Measurements from ENCODE around the gene PRDM16. TPM values are rescaled to one million over a fixed set of nuclear protein-coding genes. Genes with fewer than 3 reads are reported as not detected.

PRDM16 gene
- total RNA-seq, 2 donors from 2014 or later: 0.79 to 6.1 TPM

DNA sequence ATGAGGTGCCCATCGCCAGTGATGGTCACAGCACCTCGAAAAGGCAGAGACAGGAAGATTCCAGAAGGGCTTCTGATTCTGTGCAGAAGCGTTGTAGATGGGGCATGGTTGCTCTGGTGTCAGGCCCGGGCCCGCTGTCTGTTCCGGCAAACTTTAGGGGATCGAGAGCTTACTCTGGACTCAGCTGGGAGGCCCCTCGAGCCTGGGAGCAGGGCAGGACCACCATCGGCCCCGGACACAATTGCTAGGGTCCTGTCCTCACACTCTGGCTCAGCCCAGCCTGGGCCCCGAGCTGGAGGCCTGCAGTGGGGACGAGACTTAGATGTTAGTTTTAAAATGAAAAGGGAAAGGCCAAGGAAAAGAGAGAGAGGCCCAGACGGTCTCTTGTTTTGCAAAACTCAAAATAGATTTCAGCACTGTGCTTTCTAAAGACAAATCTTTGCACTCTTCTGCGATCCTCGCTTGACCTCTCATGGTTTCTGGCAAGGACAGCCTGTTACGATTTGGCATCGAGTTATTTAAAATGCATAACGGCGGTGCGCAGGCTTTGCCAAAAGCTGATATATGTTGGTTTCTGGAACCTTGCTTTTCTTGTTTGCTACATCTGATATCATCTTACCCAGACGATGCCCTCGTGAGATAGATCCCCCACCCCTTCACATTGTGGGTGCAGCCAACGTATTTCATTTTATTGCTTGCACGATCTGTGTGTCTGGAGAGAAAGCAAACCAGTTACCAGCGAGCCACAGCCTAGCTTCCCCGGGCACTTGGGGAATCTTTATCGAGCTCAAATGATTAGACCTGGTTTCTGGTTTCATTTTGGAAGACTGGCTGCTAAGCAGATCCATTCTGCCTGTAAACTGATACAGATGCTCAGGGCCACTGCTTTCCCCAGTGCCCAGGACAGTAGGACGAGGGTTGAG is 58.0 kb downstream of the PRDM16 start:
- H3K4me3 ChIP-seq: no peak overlapping the region
- no peak for DNase-seq
- intact Hi-C loops (cut with DNase I): no loop called here

DNA sequence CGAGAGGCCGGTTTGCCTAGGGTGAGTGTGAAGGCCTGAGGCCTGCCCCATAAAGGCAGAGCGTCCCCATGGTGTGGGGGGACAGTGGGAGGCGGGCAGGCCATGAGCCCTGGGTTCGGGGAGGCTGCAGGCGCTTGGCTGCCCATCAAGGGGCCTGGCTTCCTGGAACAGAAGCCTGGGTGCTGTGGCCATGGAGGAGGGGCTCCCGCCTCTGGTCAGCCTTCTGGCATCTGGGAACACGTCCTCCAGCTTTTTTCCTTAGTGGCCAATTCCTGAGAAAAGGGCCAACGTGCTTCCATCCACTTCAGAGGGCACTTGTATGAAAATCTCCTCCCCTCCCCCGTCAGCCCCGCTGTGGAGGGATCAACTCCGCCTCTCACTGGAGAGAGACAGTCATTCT is 58.7 kb downstream of the PRDM16 start:
- intact Hi-C loops (cut with DNase I): no loop called here
- Histone ChIP-seq H3K36me3 (no peaks in the 10 kb centered on the region), H3K9me3 (no peaks in the 10 kb centered on the region), H3K4me3 (no peak overlapping the region), H3K4me1 (no peaks in the 10 kb centered on the region), H3K27ac (no peak overlapping the region), H3K9ac (ENCODE audit: low read depth in 2 of 2, low read length in 2 of 2) (peak overlapping the region in 1 of 2 donors; percentile 35), H3K27me3 (no peaks in the 10 kb centered on the region)
- TF ChIP-seq, protein P1, sequence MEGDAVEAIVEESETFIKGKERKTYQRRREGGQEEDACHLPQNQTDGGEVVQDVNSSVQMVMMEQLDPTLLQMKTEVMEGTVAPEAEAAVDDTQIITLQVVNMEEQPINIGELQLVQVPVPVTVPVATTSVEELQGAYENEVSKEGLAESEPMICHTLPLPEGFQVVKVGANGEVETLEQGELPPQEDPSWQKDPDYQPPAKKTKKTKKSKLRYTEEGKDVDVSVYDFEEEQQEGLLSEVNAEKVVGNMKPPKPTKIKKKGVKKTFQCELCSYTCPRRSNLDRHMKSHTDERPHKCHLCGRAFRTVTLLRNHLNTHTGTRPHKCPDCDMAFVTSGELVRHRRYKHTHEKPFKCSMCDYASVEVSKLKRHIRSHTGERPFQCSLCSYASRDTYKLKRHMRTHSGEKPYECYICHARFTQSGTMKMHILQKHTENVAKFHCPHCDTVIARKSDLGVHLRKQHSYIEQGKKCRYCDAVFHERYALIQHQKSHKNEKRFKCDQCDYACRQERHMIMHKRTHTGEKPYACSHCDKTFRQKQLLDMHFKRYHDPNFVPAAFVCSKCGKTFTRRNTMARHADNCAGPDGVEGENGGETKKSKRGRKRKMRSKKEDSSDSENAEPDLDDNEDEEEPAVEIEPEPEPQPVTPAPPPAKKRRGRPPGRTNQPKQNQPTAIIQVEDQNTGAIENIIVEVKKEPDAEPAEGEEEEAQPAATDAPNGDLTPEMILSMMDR (IDR thresholded peaks at IDR 0.05): no peak
- no peak for DNase-seq

More for the DNA sequence above, 58.0 kb downstream of the PRDM16 start:
- TF ChIP-seq, protein P1 (IDR thresholded peaks at IDR 0.05): no peak
- Histone ChIP-seq H3K36me3 (no peaks in the 10 kb centered on the region), H3K9me3 (no peaks in the 10 kb centered on the region), H3K27me3 (no peaks in the 10 kb centered on the region), H3K4me1 (no peaks in the 10 kb centered on the region), H3K27ac (no peak overlapping the region), H3K9ac (ENCODE audit: low read depth in 2 of 2, low read length in 2 of 2) (peak overlapping the region in 1 of 2 donors; percentile 35)

DNA sequence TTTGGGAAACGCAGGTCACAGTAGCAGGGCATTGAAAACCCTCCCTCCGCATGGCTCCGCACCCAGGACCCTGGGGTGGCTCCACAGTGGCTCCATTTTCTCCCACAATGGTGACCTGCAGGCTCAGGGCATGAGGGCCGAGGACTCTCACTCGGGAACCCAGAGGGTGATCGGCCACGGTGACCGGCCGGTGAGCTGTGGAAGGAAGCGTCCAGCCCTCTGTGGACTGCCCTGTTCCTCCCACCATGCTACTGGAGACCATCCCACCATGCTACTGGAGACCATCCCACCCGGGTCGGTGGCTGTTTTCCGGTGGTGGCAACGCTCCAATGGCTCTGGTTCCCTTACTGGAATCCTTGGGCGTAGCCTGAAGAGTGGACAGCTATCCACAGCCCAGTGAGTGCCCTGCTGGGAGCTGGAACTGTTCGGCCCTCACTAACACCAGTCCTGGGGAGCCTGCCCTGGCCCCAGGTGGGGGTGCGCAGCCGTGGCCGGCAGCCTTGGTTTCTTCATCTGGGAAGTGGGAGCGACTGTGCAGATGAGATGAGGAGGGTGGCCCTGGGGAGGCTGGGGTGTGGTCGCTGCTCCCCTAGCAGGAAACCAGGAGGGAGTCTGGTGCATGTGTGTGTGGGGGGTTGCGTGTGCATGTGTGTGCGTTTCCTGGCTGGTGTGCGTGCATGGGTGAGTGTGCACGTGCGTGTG is 59.6 kb downstream of the PRDM16 start:
- intact Hi-C loops (cut with DNase I): no loop called here
- H3K9me3 ChIP-seq: no peaks in the 10 kb centered on the region
- H3K27me3 ChIP-seq: no peaks in the 10 kb centered on the region
- TF ChIP-seq, protein P1 (IDR thresholded peaks at IDR 0.05): no peak
- H3K27ac ChIP-seq: no peak overlapping the region
- H3K4me1 ChIP-seq: no peaks in the 10 kb centered on the region
- H3K36me3 ChIP-seq: no peaks in the 10 kb centered on the region
- DNase-seq: no peak
- no peak overlapping the region for H3K4me3 ChIP-seq
- H3K9ac ChIP-seq (ENCODE audit: low read depth in 2 of 2, low read length in 2 of 2): no peak overlapping the region

DNA sequence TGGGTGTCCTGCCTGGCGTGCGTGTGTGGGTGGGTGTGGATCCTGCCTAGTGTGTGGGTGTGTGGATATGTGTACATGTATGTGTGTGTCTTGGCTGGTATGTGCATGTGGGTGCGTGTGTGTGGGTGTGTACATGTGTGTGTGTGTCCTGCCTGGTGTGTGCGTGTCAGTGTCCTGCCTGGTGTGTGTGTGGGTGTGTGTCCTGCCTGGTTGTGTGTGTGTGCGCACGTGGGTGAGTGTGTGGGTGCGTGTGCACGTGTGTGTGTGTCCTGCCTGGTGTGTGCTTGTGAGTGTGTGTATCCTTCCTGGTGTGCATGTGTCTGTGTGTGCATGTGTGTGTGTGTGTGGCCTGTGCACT is 60.1 kb downstream of the PRDM16 start:
- Histone ChIP-seq H3K36me3 (no peaks in the 10 kb centered on the region), H3K27me3 (no peaks in the 10 kb centered on the region), H3K4me1 (no peaks in the 10 kb centered on the region), H3K9me3 (no peaks in the 10 kb centered on the region), H3K4me3 (no peak overlapping the region), H3K27ac (no peak overlapping the region), H3K9ac (ENCODE audit: low read depth in 2 of 2, low read length in 2 of 2) (no peak overlapping the region)
- TF ChIP-seq, protein P1 (IDR thresholded peaks at IDR 0.05): no peak
- intact Hi-C loops (cut with DNase I): no loop called here
- no peak for DNase-seq

DNA sequence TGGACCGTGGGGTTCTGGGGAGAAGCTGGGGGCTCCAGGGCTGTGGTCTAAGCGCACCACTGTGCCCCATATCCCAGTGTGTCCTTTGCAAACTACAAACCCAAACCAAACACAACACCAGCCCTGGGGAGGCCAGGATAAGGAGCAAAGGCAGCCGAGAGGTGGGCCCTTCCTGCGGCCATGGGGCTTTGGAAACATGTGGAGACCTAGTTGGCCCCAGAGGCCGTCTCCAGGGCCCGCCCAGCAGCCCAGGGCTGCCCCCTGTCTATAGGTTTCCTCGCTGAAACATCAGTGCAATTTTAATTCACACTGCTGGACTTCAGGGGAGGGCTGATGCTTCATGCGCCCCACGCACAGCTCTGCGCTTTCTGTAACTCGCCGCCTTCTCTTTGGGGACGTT is 61.3 kb downstream of the PRDM16 start:
- Histone ChIP-seq H3K4me3 (no peak overlapping the region), H3K27ac (no peak overlapping the region), H3K36me3 (no peaks in the 10 kb centered on the region), H3K9ac (ENCODE audit: low read depth in 2 of 2, low read length in 2 of 2) (no peak overlapping the region), H3K9me3 (no peaks in the 10 kb centered on the region), H3K4me1 (no peaks in the 10 kb centered on the region), H3K27me3 (no peaks in the 10 kb centered on the region)
- intact Hi-C loops (cut with DNase I): no loop called here
- DNase-seq: no peak
- TF ChIP-seq, protein P1 (IDR thresholded peaks at IDR 0.05): no peak

Data from colonic mucosa (tissue), 4 donors.